GM12872 (cell line): ENCODE data around the gene SLC35D2.

ENCODE experiments used
- TF ChIP-seq, protein P1 (sequence below): IDR thresholded peaks from 3 replicates; pipeline ENCODE4 v1.5.1; 2011; ENCODE audit warnings: low read depth, mild to moderate bottlenecking, low read length, moderate library complexity; ENCODE audit not compliant: insufficient read depth

Gene SLC35D2

DNA sequence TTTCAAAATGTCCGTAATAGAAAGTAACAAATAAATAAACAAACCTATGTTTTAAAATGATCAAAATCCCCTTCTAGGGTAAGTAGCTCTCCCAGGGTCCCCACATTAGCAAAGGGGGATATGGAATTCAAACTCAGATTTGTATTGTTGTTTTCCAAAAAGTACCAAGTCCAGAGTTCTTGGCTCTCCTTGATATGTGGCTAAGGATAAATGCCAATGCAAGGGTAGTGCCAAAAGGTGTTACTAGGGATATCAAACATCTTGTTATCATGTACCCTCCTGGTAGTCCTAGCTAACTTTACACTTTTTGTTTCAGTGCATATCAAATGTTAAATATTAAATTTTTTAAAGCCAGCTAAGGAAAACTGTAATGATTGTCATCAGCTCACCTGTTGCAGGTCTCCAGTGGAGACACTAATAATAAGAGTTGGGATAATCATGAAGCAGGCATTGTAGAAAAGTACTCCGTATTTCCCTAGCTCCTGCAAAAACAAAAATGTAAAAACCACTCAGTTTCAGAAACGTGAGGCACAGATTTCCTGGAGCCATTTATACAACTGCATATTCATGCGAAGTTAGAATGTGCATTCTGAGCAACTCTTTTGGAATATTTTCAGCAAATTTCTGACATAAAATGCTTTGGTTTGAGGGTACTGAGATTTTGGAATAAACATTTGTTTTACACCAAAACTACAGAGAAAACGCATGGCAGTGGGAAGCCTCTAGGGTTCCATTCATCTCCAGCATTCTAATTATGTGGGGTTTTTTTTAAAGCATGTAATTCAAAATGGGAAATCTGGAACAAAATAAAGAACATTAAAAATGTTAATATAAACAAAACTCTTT is 39.8 kb downstream of the SLC35D2 start:
- TF ChIP-seq, protein P1, sequence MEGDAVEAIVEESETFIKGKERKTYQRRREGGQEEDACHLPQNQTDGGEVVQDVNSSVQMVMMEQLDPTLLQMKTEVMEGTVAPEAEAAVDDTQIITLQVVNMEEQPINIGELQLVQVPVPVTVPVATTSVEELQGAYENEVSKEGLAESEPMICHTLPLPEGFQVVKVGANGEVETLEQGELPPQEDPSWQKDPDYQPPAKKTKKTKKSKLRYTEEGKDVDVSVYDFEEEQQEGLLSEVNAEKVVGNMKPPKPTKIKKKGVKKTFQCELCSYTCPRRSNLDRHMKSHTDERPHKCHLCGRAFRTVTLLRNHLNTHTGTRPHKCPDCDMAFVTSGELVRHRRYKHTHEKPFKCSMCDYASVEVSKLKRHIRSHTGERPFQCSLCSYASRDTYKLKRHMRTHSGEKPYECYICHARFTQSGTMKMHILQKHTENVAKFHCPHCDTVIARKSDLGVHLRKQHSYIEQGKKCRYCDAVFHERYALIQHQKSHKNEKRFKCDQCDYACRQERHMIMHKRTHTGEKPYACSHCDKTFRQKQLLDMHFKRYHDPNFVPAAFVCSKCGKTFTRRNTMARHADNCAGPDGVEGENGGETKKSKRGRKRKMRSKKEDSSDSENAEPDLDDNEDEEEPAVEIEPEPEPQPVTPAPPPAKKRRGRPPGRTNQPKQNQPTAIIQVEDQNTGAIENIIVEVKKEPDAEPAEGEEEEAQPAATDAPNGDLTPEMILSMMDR = no peak

DNA sequence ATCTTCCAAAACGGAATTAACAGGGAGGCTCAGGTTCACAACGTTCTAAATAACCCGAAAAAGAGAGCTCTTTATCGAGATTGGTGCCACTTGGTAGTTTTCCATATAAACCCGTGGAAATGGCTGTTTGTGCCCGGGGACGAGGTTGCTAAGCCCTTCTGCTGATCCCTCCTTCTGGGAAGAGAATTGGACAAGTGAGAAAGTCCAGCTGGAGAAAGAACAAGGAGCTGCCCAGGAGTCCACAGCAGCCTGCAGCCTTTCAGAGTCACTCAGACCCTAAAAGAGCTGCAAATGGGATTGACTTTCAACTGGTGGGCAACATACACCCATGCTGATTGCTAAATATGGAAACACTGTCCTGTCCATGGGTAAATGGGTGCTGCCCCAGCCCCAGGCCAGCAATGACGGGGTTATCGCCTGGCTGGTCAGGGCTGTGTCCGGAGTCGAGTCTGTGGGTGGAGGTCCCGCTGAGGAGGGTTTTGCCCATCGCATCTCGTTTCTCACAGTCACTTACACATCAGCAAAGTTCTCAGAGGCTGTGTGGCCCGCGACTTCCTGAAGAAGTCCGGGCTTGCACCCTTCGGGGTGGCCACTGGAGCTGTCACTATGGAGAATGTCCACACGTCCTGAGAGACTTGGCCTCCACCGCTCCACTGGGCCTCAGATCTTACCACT is 40.8 kb downstream of the SLC35D2 start:
- TF ChIP-seq, protein P1 = no peak

DNA sequence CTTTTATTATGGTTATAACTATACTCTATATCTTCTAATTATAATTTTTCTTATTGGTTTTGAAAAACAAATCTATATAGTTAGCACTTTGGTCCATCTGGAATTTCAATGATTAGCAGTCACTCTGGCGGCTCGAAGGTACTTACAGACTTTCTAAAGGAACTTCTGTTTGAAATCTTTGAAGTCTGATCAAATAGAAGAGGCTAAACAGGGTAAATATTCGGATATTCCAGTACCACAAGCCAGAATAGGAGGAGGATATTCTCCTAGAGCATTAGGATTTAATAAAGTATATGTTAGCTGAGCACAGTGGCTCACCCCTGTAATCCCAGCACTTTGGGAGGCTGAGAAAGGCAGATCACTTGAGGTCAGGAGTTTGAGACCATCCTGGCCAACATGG is 42.8 kb downstream of the SLC35D2 start:
- TF ChIP-seq, protein P1 = no peak

DNA sequence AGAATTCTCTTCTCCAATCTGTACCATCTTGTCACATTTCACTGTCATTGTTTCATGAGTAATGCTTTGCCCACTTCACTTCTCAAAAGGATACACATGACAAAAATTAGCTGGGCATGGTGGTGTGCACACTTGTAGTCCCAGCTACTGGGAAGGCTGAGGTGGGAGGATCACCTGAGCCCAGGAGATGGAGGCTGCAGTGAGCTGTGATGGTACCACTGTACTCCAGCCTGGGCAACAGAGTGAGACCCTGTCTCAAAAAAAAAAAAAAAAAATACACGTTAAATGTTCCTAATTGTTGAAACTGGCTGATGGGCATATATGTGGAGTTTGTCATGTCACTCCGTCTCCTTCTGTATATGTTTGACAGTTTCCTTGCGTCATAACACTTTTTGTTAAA is 45.2 kb downstream of the SLC35D2 start:
- TF ChIP-seq, protein P1 = no peak

DNA sequence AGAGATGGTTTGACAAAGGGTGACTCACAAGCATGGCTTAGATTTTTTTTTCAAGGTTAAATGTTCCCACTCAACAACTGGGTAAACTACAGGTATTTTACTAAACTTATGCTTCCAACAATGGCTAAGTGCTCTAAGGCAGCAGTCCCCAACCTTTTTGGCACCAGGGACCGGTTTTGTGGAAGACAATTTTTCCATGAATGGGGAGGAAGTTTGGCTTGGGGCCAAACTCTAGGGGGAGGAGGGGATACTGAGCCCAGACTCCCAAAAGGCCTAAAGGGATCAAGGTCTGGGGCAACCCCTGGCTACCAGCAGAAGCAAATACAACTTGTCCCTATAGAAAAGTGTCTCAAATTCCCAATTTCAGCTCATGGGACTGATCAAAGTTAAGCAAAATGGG is 49.6 kb downstream of the SLC35D2 start:
- TF ChIP-seq, protein P1 = no peak

DNA sequence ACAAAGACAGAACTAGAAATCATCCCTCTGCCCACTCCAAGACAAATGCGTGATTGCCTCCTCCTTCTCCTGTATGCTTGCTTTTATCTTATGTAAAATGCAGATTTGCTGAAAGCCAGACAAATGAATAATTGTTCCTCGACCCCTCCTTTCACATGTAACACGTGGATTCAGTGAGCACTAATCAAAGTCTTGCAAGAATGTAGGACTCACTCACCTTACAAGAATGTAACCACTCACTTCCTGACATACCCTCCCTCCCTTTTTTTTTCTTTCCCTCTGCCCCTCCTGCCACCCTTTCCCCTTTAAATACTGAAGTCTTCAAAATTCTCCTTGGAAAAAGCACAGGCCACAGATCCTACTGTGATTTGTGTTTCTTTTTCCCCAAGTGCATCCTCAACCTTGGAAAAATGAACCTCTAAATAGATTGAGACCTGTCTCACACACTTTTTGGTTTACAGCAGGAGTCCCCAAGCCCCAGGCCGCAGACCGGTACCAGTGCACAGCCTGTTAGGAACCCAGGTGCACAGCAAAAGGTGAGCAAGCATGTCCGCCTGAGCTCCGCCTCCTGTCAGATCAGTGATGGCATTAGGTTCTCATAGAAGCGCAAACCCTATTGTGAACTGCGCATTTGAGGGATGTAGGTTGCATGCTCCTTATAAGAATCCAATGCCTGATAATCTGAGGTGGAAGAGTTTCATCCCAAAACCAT is 52.1 kb downstream of the SLC35D2 start:
- TF ChIP-seq, protein P1 = no peak

DNA sequence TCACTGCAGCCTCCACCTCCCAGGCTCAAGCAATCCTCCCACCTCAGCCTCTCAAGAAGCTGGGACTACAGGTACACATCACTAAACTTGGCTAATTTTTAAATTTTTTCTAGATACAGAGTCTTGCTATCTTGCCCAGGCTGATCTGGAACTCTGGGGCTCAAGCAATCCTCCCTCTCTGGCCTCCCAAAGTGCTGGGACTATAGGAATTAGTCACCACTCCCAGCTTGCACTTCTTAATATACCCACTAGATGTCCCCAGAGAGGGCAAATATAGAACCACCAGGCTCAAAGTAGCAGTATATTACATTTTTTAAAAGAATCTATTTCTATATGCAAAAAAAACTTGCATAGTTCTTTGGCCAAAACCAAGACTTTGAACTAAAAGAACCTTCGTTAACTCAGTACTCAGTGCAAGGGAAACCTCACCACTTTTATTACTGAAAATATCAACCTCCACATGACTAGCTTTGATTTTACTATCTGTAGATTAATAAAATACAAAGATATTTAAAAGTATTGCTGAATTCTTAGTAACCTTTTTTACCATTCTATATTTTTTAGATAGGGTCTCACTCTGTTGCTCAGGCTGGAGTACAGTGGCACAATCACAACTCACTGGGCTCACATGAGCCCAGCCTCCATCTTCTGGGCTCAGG is 55.7 kb downstream of the SLC35D2 start:
- TF ChIP-seq, protein P1 = peak; percentile 68
